Measurements from ENCODE around the gene ABLIM1. TPM values are rescaled to one million over a fixed set of nuclear protein-coding genes. Genes with fewer than 3 reads are reported as not detected.

ABLIM1 gene
- polyA plus RNA-seq, 3 donors, result 0.33 to 0.91 (median 0.57) TPM

GRCh38 chr10:114652402-114653368 is 5.4 kb downstream of the ABLIM1 start:
- DNase-seq, result no peak
- Mint-ChIP-seq H3K27ac (no peak overlapping the region), H3K4me1 (peaks cover 2% of the 10 kb centered on the region), H3K9me3 (no peaks in the 10 kb centered on the region), H3K36me3 (no peaks in the 10 kb centered on the region), H3K27me3 (ENCODE audit: low read depth in 3 of 3) (peaks cover 0 to 4% (median 0%) of the 10 kb centered on the region in 3 donors), H3K4me3 (no peak overlapping the region)
- Histone ChIP-seq H3K9me3 (replicated peaks in 1 of 2; ENCODE audit: control insufficient read depth in 1 of 2, insufficient read depth in 1 of 2, low read length in 2 of 2) (no peaks in the 10 kb centered on the region), H4K20me1 (ENCODE audit: insufficient read depth, low read length) (no peaks in the 10 kb centered on the region), H3K36me3 (replicated peaks in 1 of 2; ENCODE audit: control insufficient read depth in 1 of 2, insufficient read depth in 2 of 2, low read length in 2 of 2) (no peaks in the 10 kb centered on the region), H3K4me3 (replicated peaks in 1 of 3; ENCODE audit: low read depth in 2 of 3, low read length in 3 of 3) (no peak overlapping the region), H3K79me2 (ENCODE audit: insufficient read depth, low read length) (no peaks in the 10 kb centered on the region), H3K4me2 (replicated peaks; ENCODE audit: extremely low read depth, low read length, poor library complexity, severe bottlenecking) (no peak overlapping the region), H2AFZ (ENCODE audit: insufficient read depth, low read depth, low read length, poor library complexity, severe bottlenecking) (no peak overlapping the region), H3K27me3 (ENCODE audit: control insufficient read depth in 2 of 2, insufficient read depth in 2 of 2, low read length in 2 of 2) (no peaks in the 10 kb centered on the region), H3K27ac (ENCODE audit: low read depth in 1 of 2, low read length in 2 of 2) (no peak overlapping the region), H3K9ac (ENCODE audit: insufficient read depth, low read length, poor library complexity, severe bottlenecking) (no peak overlapping the region), H3K4me1 (ENCODE audit: control insufficient read depth in 1 of 2, insufficient read depth in 2 of 2, low read length in 2 of 2) (no peaks in the 10 kb centered on the region)
- intact Hi-C loops (cut with micrococcal nuclease), result no loop called here
- no peak for TF ChIP-seq CTCF (IDR thresholded peaks at IDR 0.05)
- 97% methylated on average over 7 of the region's 10 CpGs for WGBS (ENCODE audit: insufficient coverage)

- Histone ChIP-seq H3K4me1 (ENCODE audit: control insufficient read depth in 1 of 2, insufficient read depth in 2 of 2, low read length in 2 of 2) (no peaks in the 10 kb centered on the region), H3K4me2 (replicated peaks; ENCODE audit: extremely low read depth, low read length, poor library complexity, severe bottlenecking) (no peak overlapping the region), H2AFZ (ENCODE audit: insufficient read depth, low read depth, low read length, poor library complexity, severe bottlenecking) (no peak overlapping the region), H3K4me3 (replicated peaks in 1 of 3; ENCODE audit: low read depth in 2 of 3, low read length in 3 of 3) (no peak overlapping the region), H3K36me3 (replicated peaks in 1 of 2; ENCODE audit: control insufficient read depth in 1 of 2, insufficient read depth in 2 of 2, low read length in 2 of 2) (no peaks in the 10 kb centered on the region), H3K9ac (ENCODE audit: insufficient read depth, low read length, poor library complexity, severe bottlenecking) (no peak overlapping the region), H3K27me3 (ENCODE audit: control insufficient read depth in 2 of 2, insufficient read depth in 2 of 2, low read length in 2 of 2) (no peaks in the 10 kb centered on the region), H4K20me1 (ENCODE audit: insufficient read depth, low read length) (no peaks in the 10 kb centered on the region), H3K79me2 (ENCODE audit: insufficient read depth, low read length) (no peaks in the 10 kb centered on the region), H3K9me3 (replicated peaks in 1 of 2; ENCODE audit: control insufficient read depth in 1 of 2, insufficient read depth in 1 of 2, low read length in 2 of 2) (no peaks in the 10 kb centered on the region), H3K27ac (ENCODE audit: low read depth in 1 of 2, low read length in 2 of 2) (no peak overlapping the region)
- no peak overlapping the region for H3K4me3 Mint-ChIP-seq
- no peak for DNase-seq
- H3K36me3 Mint-ChIP-seq, result no peaks in the 10 kb centered on the region
- intact Hi-C loops (cut with micrococcal nuclease), result no loop called here
- TF ChIP-seq CTCF (IDR thresholded peaks at IDR 0.05), result no peak
- peaks cover 0 to 6% (median 0%) of the 10 kb centered on the region in 3 donors for H3K27me3 Mint-ChIP-seq (ENCODE audit: low read depth in 3 of 3)
- WGBS (ENCODE audit: insufficient coverage), result 87% methylated on average over 4 of the region's 9 CpGs
- no peak overlapping the region for H3K27ac Mint-ChIP-seq
- peaks cover 7% of the 10 kb centered on the region for H3K4me1 Mint-ChIP-seq
- H3K9me3 Mint-ChIP-seq, result no peaks in the 10 kb centered on the region
Observed at GRCh38 chr10:114650831-114651230, 7.2 kb downstream of the ABLIM1 start.

Measured in CD14-positive monocyte (primary cell).